Measurements from ENCODE around the gene NARS2. TPM values are rescaled to one million over a fixed set of nuclear protein-coding genes. Genes with fewer than 3 reads are reported as not detected.

The NARS2 gene
- polyA plus RNA-seq, 1 experiment, result 18.4 TPM

DNA sequence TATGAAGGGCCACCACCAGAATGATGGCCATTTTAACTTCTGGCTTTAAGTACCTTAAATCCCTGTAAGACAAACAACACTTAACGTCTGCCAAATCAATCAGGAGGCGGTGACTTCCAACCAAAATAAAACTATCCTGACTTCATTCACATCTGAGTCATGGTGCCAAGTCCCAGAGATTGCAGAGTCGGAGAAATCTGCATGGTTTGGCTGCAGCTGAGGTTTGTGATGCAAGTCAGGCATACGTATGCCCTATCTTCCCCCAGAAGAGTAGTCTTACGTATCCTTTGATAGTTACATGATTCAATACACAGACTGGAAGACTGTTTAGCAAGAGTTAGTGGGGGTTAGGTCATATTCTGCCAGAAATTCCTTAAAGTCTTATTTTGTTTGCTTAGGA is 155.3 kb downstream of the NARS2 start:
- Histone ChIP-seq H3K4me3 (ENCODE audit: low read depth, low read length) (peak overlapping the region; percentile 0; the same call in 1 of the 2 replicates), H3K27me3 (ENCODE audit: control insufficient read depth, insufficient read depth, low read length) (no peaks in the 10 kb centered on the region), H3K27ac (ENCODE audit: low read depth, low read length) (peak overlapping the region; percentile 89), H3K9me3 (ENCODE audit: control insufficient read depth, insufficient read depth, low read length) (no peaks in the 10 kb centered on the region; the same call in 1 of the 2 replicates)
- ChIA-PET CTCF (interaction anchor here (1.0 to 7.4 kb wide), 4 partner anchors 12 to 190 kb away, joined by 3 to 55 read pairs (median 6); no protein-coding TSS in a partner anchor), POLR2A (interaction anchor here (0.5 to 1.0 kb wide), 2 partner anchors 13 to 328 kb away, joined by 3 to 6 read pairs; no protein-coding TSS in a partner anchor)
- TF ChIP-seq, protein P1, sequence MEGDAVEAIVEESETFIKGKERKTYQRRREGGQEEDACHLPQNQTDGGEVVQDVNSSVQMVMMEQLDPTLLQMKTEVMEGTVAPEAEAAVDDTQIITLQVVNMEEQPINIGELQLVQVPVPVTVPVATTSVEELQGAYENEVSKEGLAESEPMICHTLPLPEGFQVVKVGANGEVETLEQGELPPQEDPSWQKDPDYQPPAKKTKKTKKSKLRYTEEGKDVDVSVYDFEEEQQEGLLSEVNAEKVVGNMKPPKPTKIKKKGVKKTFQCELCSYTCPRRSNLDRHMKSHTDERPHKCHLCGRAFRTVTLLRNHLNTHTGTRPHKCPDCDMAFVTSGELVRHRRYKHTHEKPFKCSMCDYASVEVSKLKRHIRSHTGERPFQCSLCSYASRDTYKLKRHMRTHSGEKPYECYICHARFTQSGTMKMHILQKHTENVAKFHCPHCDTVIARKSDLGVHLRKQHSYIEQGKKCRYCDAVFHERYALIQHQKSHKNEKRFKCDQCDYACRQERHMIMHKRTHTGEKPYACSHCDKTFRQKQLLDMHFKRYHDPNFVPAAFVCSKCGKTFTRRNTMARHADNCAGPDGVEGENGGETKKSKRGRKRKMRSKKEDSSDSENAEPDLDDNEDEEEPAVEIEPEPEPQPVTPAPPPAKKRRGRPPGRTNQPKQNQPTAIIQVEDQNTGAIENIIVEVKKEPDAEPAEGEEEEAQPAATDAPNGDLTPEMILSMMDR (IDR thresholded peaks at IDR 0.05; ENCODE audit: low read depth, low read length), result no peak
- peak; percentile 96 for DNase-seq (ENCODE audit: low read depth, low spot score)

DNA sequence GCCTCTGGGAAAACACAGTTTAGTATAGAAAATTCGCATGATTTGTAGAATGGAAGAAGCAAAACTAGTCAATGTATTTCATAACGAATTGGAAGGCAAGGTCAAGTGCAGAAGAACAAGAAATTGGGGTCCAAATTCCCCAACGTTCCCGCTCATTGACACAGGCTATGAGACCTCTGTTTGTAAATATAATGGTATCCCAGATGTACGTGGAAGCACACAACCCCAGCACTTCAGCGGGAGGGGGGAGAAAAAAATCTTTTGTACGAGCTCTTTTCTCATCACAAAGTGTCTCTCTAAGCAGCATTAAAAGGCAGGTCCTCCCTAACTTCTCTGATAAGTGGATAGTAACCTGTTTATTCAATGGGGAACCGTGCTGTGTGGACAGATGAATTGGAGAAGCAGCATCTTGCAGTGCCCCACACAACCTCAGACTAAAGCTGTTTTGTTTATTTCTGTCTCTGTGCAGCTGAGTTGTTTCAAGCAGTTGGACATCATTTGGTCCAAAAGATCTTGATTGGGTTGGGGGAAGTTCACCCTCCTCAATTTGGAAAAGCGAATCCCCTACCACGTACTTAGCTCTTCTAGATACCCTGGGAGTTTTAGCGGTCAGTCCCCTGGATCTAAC is 156.0 kb downstream of the NARS2 start:
- Histone ChIP-seq H3K4me3 (ENCODE audit: low read depth, low read length) (peak overlapping the region; percentile 74), H3K27ac (ENCODE audit: low read depth, low read length) (peak overlapping the region; percentile 83), H3K27me3 (ENCODE audit: control insufficient read depth, insufficient read depth, low read length) (no peaks in the 10 kb centered on the region), H3K9me3 (ENCODE audit: control insufficient read depth, insufficient read depth, low read length) (no peaks in the 10 kb centered on the region; the same call in 1 of the 2 replicates)
- POLR2A ChIA-PET, result interaction anchor here (0.5 to 1.4 kb wide), 3 partner anchors 13 to 327 kb away, joined by 3 to 6 read pairs (median 3); partner anchors contain the start of genes KCTD21 and USP35
- TF ChIP-seq, protein P1 (IDR thresholded peaks at IDR 0.05; ENCODE audit: low read depth, low read length), result no peak
- no peak for DNase-seq (ENCODE audit: low read depth, low spot score)
- CTCF ChIA-PET, result interaction anchor here (1.0 to 7.4 kb wide), 3 partner anchors 13 to 146 kb away, joined by 4 to 55 read pairs (median 7); no protein-coding TSS in a partner anchor

DNA sequence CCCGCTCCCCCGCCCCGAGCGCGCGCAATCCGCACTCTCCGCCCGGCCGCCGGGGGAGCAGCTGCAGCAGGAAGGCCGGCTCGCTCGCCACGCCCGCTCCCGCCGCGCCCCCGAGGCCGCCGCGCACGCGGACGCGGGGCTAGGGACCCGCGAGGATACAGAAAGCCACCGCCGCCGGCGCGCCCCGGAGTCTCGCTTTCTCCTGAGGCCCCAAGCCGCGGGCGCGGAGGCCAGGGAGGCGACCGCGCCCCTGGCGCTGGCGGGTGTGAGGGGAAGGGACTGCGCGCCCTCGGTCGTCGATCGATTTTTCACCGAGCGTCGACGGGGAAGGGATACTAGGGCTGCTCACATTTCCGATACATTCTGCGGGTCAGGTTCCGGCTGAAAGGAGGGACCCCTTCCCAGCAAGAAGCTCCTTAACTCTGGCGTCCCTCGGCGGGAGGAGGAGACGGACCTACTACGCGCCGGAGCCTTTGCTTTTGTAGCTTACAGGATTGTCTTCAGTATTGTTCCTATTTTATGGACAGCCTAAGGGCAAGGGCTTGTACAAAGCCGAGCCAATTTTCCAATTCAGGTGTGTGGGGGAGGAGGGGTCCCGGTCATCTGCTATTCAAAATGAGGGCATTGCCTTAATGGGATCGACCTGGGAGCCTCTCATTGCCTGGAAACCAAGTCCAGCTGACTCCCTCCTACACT is 156.6 kb downstream of the NARS2 start:
- POLR2A ChIA-PET, result interaction anchor here (0.5 to 1.4 kb wide), 3 partner anchors 35 to 230 kb away, joined by 3 read pairs; partner anchors contain the start of genes KCTD21 and USP35
- DNase-seq (ENCODE audit: low read depth, low spot score), result no peak
- TF ChIP-seq, protein P1 (IDR thresholded peaks at IDR 0.05; ENCODE audit: low read depth, low read length), result no peak
- CTCF ChIA-PET, result interaction anchor here (1.2 to 7.4 kb wide), 2 partner anchors 72 to 147 kb away, joined by 4 to 55 read pairs; no protein-coding TSS in a partner anchor
- no peaks in the 10 kb centered on the region for H3K27me3 ChIP-seq (ENCODE audit: control insufficient read depth, insufficient read depth, low read length)
- H3K9me3 ChIP-seq (ENCODE audit: control insufficient read depth, insufficient read depth, low read length), result no peaks in the 10 kb centered on the region; the same call in 1 of the 2 replicates
- peak overlapping the region; percentile 74 for H3K4me3 ChIP-seq (ENCODE audit: low read depth, low read length)
- H3K27ac ChIP-seq (ENCODE audit: low read depth, low read length), result peak overlapping the region; percentile 65

DNA sequence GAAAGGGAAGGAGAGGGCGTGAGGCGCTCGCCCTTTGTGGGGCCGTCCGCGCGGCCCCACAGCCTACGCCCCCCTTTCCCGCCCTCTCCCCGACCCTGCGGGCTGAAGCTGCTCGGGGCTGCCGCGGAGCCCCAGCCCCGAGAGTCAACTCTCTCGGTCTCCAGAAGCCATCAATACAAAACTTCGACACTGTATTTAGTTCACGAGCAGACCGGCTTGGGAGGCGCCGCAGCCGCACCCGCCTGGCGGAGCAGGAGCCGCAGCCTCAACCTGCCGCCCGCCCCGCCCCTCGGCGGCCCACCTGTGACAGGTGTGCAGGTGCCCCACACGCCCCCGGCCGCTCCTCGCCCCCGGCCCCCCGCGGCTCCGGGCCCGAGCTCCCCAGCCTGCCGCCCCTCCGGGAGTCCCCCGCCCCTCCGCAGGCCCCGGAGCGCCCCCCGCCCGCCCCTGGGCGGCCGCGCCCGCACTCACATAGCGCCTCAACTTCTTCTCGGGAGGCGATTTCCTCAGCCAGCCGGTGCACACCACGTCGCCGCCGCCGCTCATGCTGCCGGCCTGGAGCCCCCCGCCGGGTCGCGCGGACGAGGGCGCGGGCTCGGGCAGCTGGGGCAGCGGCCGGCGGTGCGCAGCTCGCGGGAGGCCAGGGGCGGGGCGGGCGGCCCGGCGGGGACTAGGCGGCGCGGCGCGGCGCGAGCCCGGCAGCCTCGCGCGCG is 157.3 kb downstream of the NARS2 start, which contains the start of gene GAB2:
Gene GAB2 (minus strand): TSS at position 646 of the 713 bp plus-strand sequence. CDS start 100 bp downstream, at position 546.
- H3K9me3 ChIP-seq (ENCODE audit: control insufficient read depth, insufficient read depth, low read length), result no peaks in the 10 kb centered on the region; the same call in 1 of the 2 replicates
- peak within 1 kb of the TSS; percentile 97 for H3K27ac ChIP-seq (ENCODE audit: low read depth, low read length)
- H3K27me3 ChIP-seq (ENCODE audit: control insufficient read depth, insufficient read depth, low read length), result no peaks in the 10 kb centered on the region
- TF ChIP-seq, protein P1 (IDR thresholded peaks at IDR 0.05; ENCODE audit: low read depth, low read length), result no peak
- peak within 1 kb of the TSS; percentile 74 for H3K4me3 ChIP-seq (ENCODE audit: low read depth, low read length)
- POLR2A ChIA-PET, result interaction anchor here (0.6 to 1.4 kb wide), 6 partner anchors 156 to 416 kb away, joined by 3 to 9 read pairs (median 8); partner anchors contain the start of genes KCTD21 and USP35
- CTCF ChIA-PET, result interaction anchor here (1.2 to 7.4 kb wide), 3 partner anchors 71 to 189 kb away, joined by 4 to 55 read pairs (median 17); no protein-coding TSS in a partner anchor
- DNase-seq (ENCODE audit: low read depth, low spot score), result no peak

All from AG04450 (cell line).